SU-DHL-6 (cell line): Measurements from ENCODE around the gene SLC5A11.

ENCODE experiments used
- H2AFZ ChIP-seq: fragments of 200-600 bp; sonication (generic); 2 replicates; pipeline ENCODE4 v1.6.1; 2014; ENCODE audit warnings: low read depth, mild to moderate bottlenecking, moderate library complexity, mixed read lengths, antibody characterized with exemption, low read length; ENCODE audit not compliant: severe bottlenecking
- H3F3A ChIP-seq: fragments of 200-600 bp; shearing (Covaris generic); 2 replicates; pipeline ENCODE4 v1.6.0; 2016; ENCODE audit warnings: antibody characterized with exemption, mild to moderate bottlenecking; ENCODE audit not compliant: insufficient read depth
- H3K27ac ChIP-seq: fragments of 200-600 bp; sonication (generic); 2 replicates; pipeline ENCODE4 v1.5.1; 2016; ENCODE audit warnings: low read depth, mild to moderate bottlenecking, low read length, moderate library complexity, mixed read lengths
- H3K27me3 ChIP-seq: fragments of 200-600 bp; sonication (generic), shearing (Covaris generic); 2 replicates; pipeline ENCODE4 v1.6.0; 2014; ENCODE audit warnings: mild to moderate bottlenecking, low read length
- H3K36me3 ChIP-seq: fragments of 200-600 bp; sonication (generic); 2 replicates; pipeline ENCODE4 v1.6.1; 2014; ENCODE audit warnings: mild to moderate bottlenecking, low read length, mixed read lengths
- H3K4me2 ChIP-seq: fragments of 300-600, 200-600 bp; shearing (Covaris generic), sonication (generic); 2 replicates; pipeline ENCODE4 v1.6.0; 2014; ENCODE audit warnings: low read length, low read depth, mild to moderate bottlenecking; ENCODE audit not compliant: poor library complexity, severe bottlenecking
- H3K4me3 ChIP-seq: fragments of 200-600 bp; sonication (generic); 2 replicates; pipeline ENCODE4 v1.5.1; 2014; ENCODE audit warnings: antibody characterized with exemption, low read length, mild to moderate bottlenecking, mixed read lengths; ENCODE audit not compliant: insufficient read depth, poor library complexity, severe bottlenecking
- H3K79me2 ChIP-seq: fragments of 200-600 bp; sonication (generic); 2 replicates; pipeline ENCODE4 v1.6.1; 2014; ENCODE audit warnings: mild to moderate bottlenecking, low read length, moderate library complexity; ENCODE audit not compliant: insufficient read depth
- H3K9ac ChIP-seq: fragments of 200-600 bp; sonication (generic); 2 replicates; pipeline ENCODE4 v1.7.0; 2014; ENCODE audit warnings: mild to moderate bottlenecking, low read length
- H3K9me2 ChIP-seq: fragments of 200-600 bp; sonication (generic); replicated peaks from 2 replicates; pipeline ENCODE4 v1.6.1; 2014; ENCODE audit warnings: low read length; ENCODE audit not compliant: insufficient read depth
- H3K9me3 ChIP-seq: fragments of 200-600 bp; sonication (generic); 2 replicates; pipeline ENCODE4 v1.6.1; 2014; ENCODE audit warnings: low read length, mixed read lengths; ENCODE audit not compliant: insufficient read depth
- H4K20me1 ChIP-seq: fragments of 200-600 bp; sonication (generic); 2 replicates; pipeline ENCODE4 v1.6.1; 2014; ENCODE audit warnings: low read depth, mild to moderate bottlenecking, antibody characterized with exemption, low read length, moderate library complexity, mixed read lengths
- EZH2phosphoT487 ChIP-seq: fragments of 200-600 bp; sonication (generic), shearing (Covaris generic); conservative IDR thresholded peaks from 2 replicates; pipeline ENCODE4 v1.6.1; 2018; ENCODE audit warnings: mild to moderate bottlenecking, antibody characterized with exemption, low read length, moderate library complexity, mixed read lengths
- TF ChIP-seq, protein P1 (sequence below): fragments of 200-600 bp; sonication (generic); IDR thresholded peaks from one replicate; pipeline ENCODE4 v1.5.1; 2017; ENCODE audit warnings: antibody characterized with exemption, mild to moderate bottlenecking, low read length, moderate library complexity; ENCODE audit not compliant: insufficient read depth, poor library complexity, severe bottlenecking

SLC5A11 gene

DNA sequence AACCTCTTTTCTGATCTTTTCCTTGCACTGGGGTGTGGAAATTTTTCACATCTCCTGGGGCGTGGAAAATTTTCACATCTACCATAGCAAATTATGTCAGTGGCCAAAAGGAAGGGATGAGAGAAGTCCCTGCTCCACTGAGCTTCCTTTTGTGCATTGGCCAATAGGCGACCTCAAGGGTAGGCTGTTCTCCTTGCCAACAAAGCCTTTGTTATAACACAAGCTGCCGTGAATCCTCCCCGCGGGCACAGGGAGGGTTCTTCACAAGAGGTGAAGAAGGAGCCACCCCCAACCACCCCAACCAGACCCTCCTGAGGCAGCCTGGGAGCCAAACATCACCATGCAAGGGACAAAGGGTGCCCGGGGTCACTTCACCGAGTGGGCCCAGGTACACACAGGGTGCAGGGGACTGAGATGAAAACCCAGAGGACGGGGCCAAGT lies 6.5 kb downstream of the SLC5A11 start:
- no peaks in the 10 kb centered on the region for H3K27me3 ChIP-seq
- H3K9ac ChIP-seq: no peak overlapping the region
- no peaks in the 10 kb centered on the region for H3K9me2 ChIP-seq
- H2AFZ ChIP-seq: no peak overlapping the region
- no peaks in the 10 kb centered on the region for H3K9me3 ChIP-seq
- H3K27ac ChIP-seq: no peak overlapping the region
- no peak overlapping the region for H3K4me3 ChIP-seq
- no peak for TF ChIP-seq EZH2phosphoT487
- TF ChIP-seq, protein P1, sequence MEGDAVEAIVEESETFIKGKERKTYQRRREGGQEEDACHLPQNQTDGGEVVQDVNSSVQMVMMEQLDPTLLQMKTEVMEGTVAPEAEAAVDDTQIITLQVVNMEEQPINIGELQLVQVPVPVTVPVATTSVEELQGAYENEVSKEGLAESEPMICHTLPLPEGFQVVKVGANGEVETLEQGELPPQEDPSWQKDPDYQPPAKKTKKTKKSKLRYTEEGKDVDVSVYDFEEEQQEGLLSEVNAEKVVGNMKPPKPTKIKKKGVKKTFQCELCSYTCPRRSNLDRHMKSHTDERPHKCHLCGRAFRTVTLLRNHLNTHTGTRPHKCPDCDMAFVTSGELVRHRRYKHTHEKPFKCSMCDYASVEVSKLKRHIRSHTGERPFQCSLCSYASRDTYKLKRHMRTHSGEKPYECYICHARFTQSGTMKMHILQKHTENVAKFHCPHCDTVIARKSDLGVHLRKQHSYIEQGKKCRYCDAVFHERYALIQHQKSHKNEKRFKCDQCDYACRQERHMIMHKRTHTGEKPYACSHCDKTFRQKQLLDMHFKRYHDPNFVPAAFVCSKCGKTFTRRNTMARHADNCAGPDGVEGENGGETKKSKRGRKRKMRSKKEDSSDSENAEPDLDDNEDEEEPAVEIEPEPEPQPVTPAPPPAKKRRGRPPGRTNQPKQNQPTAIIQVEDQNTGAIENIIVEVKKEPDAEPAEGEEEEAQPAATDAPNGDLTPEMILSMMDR: no peak
- H4K20me1 ChIP-seq: no peaks in the 10 kb centered on the region
- no peak overlapping the region for H3K4me2 ChIP-seq
- H3F3A ChIP-seq: no peaks in the 10 kb centered on the region
- H3K36me3 ChIP-seq: no peaks in the 10 kb centered on the region
- H3K79me2 ChIP-seq: no peaks in the 10 kb centered on the region

DNA sequence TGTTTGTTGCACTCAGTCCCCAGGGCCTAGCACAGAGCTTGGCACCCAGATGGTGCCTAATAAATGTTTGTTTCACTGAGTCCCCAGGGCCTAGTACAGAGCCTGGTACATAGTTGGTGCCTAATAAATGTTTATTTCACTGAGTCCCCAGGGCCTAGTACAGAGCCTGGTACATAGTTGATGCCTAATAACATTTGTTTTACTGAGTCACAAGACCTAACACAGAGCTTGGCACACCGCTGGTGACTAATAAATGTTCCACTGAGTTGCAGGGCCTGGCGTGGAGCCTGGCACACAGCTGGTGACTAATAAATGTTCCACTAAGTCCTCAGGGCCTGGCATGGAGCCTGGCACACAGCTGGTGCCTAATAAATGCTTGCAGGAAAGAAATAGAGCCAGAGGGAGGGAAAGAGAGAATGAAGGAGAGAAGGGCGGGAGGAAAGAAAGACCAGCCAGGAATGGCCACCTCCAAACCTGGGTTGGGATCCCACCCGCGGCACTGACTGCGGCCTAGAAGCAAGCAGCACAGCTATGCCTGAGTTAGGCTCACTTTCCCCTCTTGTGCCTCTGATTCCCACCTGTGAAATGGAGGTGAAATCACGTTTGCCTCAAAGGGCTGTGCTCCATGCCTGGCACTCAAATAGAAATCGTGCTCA lies 7.5 kb downstream of the SLC5A11 start:
- no peak overlapping the region for H3K4me3 ChIP-seq
- no peaks in the 10 kb centered on the region for H4K20me1 ChIP-seq
- no peak overlapping the region for H3K27ac ChIP-seq
- no peaks in the 10 kb centered on the region for H3K36me3 ChIP-seq
- no peak overlapping the region for H3K9ac ChIP-seq
- no peaks in the 10 kb centered on the region for H3K9me2 ChIP-seq
- no peak overlapping the region for H2AFZ ChIP-seq
- TF ChIP-seq EZH2phosphoT487: no peak
- TF ChIP-seq, protein P1: no peak
- no peaks in the 10 kb centered on the region for H3K27me3 ChIP-seq
- no peak overlapping the region for H3K4me2 ChIP-seq
- no peaks in the 10 kb centered on the region for H3F3A ChIP-seq
- H3K79me2 ChIP-seq: no peaks in the 10 kb centered on the region
- H3K9me3 ChIP-seq: no peaks in the 10 kb centered on the region

DNA sequence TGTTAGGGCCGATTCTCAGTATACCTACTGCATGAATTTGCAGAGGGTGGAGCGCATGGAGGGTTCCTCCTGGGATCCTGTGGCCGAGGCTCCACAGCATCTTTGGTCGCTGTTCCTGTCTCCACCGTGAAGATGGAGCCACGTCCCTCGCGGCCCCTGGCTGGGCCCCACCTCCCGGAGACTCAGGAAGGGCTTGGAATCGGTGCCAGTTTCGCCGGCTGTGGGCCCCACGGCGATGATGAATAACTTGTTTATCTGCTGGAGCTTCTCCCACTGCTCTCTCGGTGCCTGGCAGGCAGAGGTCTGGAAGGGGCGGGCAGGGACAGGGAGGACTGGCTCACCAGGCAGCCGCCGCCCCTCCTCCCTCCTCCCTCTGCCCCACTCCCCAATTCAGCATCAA lies 8.1 kb downstream of the SLC5A11 start:
- Histone ChIP-seq H3K9me2 (no peaks in the 10 kb centered on the region), H3K27me3 (no peaks in the 10 kb centered on the region), H3K36me3 (no peaks in the 10 kb centered on the region), H2AFZ (no peak overlapping the region), H3F3A (no peaks in the 10 kb centered on the region), H3K79me2 (no peaks in the 10 kb centered on the region), H3K4me2 (no peak overlapping the region), H3K9me3 (no peaks in the 10 kb centered on the region), H4K20me1 (no peaks in the 10 kb centered on the region), H3K9ac (no peak overlapping the region), H3K4me3 (no peak overlapping the region), H3K27ac (no peak overlapping the region)
- TF ChIP-seq EZH2phosphoT487: no peak
- TF ChIP-seq, protein P1: no peak
